Measurements from ENCODE around the gene SF3B5. TPM values are rescaled to one million over a fixed set of nuclear protein-coding genes. Genes with fewer than 3 reads are reported as not detected.

The SF3B5 gene
- total and polyA plus RNA-seq, 9 of the 15 experiments (the other 6 are each of a cell fraction or from before 2014, with no cell fraction given), result 238 to 1,211 (median 407) TPM

DNA sequence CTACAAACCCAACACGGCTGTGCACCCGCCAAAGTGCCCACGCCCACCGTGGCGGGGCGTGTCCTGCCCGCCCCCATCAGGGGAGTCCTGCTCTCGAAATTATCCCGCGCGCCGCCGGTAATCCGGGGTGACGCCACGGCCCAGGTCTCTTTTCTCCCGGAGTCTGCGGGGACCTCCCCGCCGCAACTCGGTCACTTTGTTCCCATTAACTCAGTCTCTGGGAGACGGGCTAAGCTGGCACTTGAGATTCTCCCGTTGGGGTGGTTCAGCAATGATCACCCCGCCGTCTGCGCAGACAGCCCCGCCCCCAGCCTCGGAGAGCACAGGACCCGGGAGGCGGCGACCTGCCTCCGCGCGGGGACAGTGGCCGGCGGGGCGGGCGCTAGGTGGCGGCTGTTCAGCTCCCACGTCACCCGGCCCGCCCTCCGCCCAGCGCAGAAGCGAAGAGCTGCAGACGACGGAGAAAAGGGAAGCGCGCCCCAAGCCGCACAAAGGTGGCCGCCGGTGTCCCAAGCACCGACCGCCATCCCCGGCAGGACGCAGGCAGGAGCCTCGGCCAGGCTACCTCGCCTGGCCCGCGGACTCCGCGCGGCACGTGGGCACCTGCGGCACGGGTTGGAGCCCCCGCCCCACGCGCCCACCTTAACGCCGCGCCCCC, 31.5 kb downstream of the SF3B5 start (continued):
- TF ChIP-seq COPS2 (conservative IDR thresholded peaks at IDR 0.05) (no peak), ZNF175 (CRISPR knock-in tag; IDR thresholded peaks at IDR 0.05; ENCODE audit: low read depth) (no peak), SRF (CRISPR knock-in tag; IDR thresholded peaks at IDR 0.05) (peak in 1 of 2 experiments; percentile 48; a peak in 1 of 4 replicates), EHMT2 (IDR thresholded peaks at IDR 0.05) (no peak), NFXL1 (CRISPR knock-in tag; IDR thresholded peaks at IDR 0.05) (no peak), KLF1 (tag; IDR thresholded peaks at IDR 0.05) (0 out of 2 replicates have a peak, but pooled peaks have one; percentile 27), FOXM1 (IDR thresholded peaks at IDR 0.05; ENCODE audit: low read depth) (no peak), FOXM1 (CRISPR knock-in tag; IDR thresholded peaks at IDR 0.05; ENCODE audit: low read depth) (0 out of 2 replicates have a peak, but pooled peaks have one; percentile 16), ZNF311 (CRISPR knock-in tag; IDR thresholded peaks at IDR 0.05) (0 out of 2 replicates have a peak, but pooled peaks have one; percentile 45), ZNF133 (CRISPR knock-in tag; IDR thresholded peaks at IDR 0.05) (no peak), JUND (IDR thresholded peaks at IDR 0.05; ENCODE audit: borderline replicate concordance, low read depth, low read length) (peak; percentile 61; the same call in 1 of the 2 replicates), JUND (tag; IDR thresholded peaks at IDR 0.05; ENCODE audit: borderline replicate concordance, low read depth, low read length) (peak; percentile 42; the same call in 1 of the 3 replicates), ZNF41 (CRISPR knock-in tag; conservative IDR thresholded peaks at IDR 0.05) (no peak), NCOA4 (IDR thresholded peaks at IDR 0.05; ENCODE audit: partially characterized antibody) (no peak), MECOM (CRISPR knock-in tag; IDR thresholded peaks at IDR 0.05) (no peak), EP300 (IDR thresholded peaks at IDR 0.05; ENCODE audit: low read length) (no peak)
- TF ChIP-seq, protein P1, sequence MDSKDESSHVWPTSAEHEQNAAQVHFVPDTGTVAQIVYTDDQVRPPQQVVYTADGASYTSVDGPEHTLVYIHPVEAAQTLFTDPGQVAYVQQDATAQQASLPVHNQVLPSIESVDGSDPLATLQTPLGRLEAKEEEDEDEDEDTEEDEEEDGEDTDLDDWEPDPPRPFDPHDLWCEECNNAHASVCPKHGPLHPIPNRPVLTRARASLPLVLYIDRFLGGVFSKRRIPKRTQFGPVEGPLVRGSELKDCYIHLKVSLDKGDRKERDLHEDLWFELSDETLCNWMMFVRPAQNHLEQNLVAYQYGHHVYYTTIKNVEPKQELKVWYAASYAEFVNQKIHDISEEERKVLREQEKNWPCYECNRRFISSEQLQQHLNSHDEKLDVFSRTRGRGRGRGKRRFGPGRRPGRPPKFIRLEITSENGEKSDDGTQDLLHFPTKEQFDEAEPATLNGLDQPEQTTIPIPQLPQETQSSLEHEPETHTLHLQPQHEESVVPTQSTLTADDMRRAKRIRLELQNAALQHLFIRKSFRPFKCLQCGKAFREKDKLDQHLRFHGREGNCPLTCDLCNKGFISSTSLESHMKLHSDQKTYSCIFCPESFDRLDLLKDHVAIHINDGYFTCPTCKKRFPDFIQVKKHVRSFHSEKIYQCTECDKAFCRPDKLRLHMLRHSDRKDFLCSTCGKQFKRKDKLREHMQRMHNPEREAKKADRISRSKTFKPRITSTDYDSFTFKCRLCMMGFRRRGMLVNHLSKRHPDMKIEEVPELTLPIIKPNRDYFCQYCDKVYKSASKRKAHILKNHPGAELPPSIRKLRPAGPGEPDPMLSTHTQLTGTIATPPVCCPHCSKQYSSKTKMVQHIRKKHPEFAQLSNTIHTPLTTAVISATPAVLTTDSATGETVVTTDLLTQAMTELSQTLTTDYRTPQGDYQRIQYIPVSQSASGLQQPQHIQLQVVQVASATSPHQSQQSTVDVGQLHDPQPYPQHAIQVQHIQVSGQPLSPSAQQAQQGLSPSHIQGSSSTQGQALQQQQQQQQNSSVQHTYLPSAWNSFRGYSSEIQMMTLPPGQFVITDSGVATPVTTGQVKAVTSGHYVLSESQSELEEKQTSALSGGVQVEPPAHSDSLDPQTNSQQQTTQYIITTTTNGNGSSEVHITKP (IDR thresholded peaks at IDR 0.05; ENCODE audit: partially characterized antibody), result peak; percentile 33
- TF ChIP-seq, protein P2, sequence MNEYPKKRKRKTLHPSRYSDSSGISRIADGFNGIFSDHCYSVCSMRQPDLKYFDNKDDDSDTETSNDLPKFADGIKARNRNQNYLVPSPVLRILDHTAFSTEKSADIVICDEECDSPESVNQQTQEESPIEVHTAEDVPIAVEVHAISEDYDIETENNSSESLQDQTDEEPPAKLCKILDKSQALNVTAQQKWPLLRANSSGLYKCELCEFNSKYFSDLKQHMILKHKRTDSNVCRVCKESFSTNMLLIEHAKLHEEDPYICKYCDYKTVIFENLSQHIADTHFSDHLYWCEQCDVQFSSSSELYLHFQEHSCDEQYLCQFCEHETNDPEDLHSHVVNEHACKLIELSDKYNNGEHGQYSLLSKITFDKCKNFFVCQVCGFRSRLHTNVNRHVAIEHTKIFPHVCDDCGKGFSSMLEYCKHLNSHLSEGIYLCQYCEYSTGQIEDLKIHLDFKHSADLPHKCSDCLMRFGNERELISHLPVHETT (CRISPR knock-in tag; conservative IDR thresholded peaks at IDR 0.05 in 1 of 2, IDR thresholded peaks at IDR 0.05 in 1 of 2), result peak in 1 of 2 experiments; percentile 69; a peak in 2 of 4 replicates
- TF ChIP-seq, protein P3, sequence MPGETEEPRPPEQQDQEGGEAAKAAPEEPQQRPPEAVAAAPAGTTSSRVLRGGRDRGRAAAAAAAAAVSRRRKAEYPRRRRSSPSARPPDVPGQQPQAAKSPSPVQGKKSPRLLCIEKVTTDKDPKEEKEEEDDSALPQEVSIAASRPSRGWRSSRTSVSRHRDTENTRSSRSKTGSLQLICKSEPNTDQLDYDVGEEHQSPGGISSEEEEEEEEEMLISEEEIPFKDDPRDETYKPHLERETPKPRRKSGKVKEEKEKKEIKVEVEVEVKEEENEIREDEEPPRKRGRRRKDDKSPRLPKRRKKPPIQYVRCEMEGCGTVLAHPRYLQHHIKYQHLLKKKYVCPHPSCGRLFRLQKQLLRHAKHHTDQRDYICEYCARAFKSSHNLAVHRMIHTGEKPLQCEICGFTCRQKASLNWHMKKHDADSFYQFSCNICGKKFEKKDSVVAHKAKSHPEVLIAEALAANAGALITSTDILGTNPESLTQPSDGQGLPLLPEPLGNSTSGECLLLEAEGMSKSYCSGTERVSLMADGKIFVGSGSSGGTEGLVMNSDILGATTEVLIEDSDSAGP (CRISPR knock-in tag; IDR thresholded peaks at IDR 0.05), result no peak
- TF ChIP-seq, protein P4, sequence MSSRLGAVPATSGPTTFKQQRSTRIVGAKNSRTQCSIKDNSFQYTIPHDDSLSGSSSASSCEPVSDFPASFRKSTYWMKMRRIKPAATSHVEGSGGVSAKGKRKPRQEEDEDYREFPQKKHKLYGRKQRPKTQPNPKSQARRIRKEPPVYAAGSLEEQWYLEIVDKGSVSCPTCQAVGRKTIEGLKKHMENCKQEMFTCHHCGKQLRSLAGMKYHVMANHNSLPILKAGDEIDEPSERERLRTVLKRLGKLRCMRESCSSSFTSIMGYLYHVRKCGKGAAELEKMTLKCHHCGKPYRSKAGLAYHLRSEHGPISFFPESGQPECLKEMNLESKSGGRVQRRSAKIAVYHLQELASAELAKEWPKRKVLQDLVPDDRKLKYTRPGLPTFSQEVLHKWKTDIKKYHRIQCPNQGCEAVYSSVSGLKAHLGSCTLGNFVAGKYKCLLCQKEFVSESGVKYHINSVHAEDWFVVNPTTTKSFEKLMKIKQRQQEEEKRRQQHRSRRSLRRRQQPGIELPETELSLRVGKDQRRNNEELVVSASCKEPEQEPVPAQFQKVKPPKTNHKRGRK (tag; IDR thresholded peaks at IDR 0.05), result no peak
